Liver (tissue), 3 donors: ENCODE measurements around the gene PPIE.

Experiments
- ATF3 ChIP-seq: IDR thresholded peaks from 2 replicates; pipeline ENCODE4 v1.6.1; 2016; ENCODE audit warnings: antibody characterized with exemption
- CTCF ChIP-seq: fragments of 150-350 bp; IDR thresholded peaks from 2 replicates; pipeline ENCODE4 v1.5.1; 2017; ENCODE audit warnings: improper control_type of control experiment, low read depth, low read length; ENCODE audit not compliant: missing input control
- FOXA1 ChIP-seq: IDR thresholded peaks from 2 replicates; pipeline ENCODE4 v1.6.1; 2016; ENCODE audit warnings: antibody characterized with exemption
- GABPA ChIP-seq, 2 donors: IDR thresholded peaks in 1 of 2; conservative IDR thresholded peaks in 1 of 2; 2 replicates each; pipeline ENCODE4 v1.6.1; 2016; ENCODE audit warnings: antibody characterized with exemption in 2 of 2, mild to moderate bottlenecking in 1 of 2, moderate library complexity in 1 of 2
- HNF4A ChIP-seq, 2 donors: conservative IDR thresholded peaks; 2 replicates each; pipeline ENCODE4 v1.6.1; 2016; ENCODE audit warnings: antibody characterized with exemption in 2 of 2, mild to moderate bottlenecking in 2 of 2
- JUND ChIP-seq, 2 donors: IDR thresholded peaks; 2 replicates each; pipeline ENCODE4 v1.6.1; 2016; ENCODE audit warnings: antibody characterized with exemption in 2 of 2
- MAX ChIP-seq: IDR thresholded peaks from 2 replicates; pipeline ENCODE4 v1.6.1; 2016; ENCODE audit warnings: antibody characterized with exemption
- RAD21 ChIP-seq, 2 donors: IDR thresholded peaks; 2 replicates each; pipeline ENCODE4 v1.6.1; 2016; ENCODE audit warnings: antibody characterized with exemption in 2 of 2, mild to moderate bottlenecking in 2 of 2
- REST ChIP-seq: IDR thresholded peaks from 2 replicates; pipeline ENCODE4 v1.6.1; 2016; ENCODE audit warnings: antibody characterized with exemption, mild to moderate bottlenecking
- RXRA ChIP-seq, 2 donors: IDR thresholded peaks; 2 replicates each; pipeline ENCODE4 v1.6.1; 2017 to 2018; ENCODE audit warnings: antibody characterized with exemption in 2 of 2, mild to moderate bottlenecking in 1 of 2
- SP1 ChIP-seq: IDR thresholded peaks from 2 replicates; pipeline ENCODE4 v1.6.1; 2018; ENCODE audit warnings: antibody characterized with exemption, mild to moderate bottlenecking
- TAF1 ChIP-seq: conservative IDR thresholded peaks from 2 replicates; pipeline ENCODE4 v1.6.1; 2016; ENCODE audit warnings: antibody characterized with exemption, mild to moderate bottlenecking
- ZBTB33 ChIP-seq: IDR thresholded peaks from 2 replicates; pipeline ENCODE4 v1.6.1; 2016; ENCODE audit warnings: antibody characterized with exemption
- donor health status: healthy.
- donor health status: healthy.

- TF ChIP-seq CTCF: no peak
- TF ChIP-seq ZBTB33: no peak
- no peak for TF ChIP-seq HNF4A (conservative IDR thresholded peaks at IDR 0.05)
- no peak for TF ChIP-seq RXRA (IDR thresholded peaks at IDR 0.05)
- TF ChIP-seq JUND (IDR thresholded peaks at IDR 0.05): no peak
- TF ChIP-seq RAD21 (IDR thresholded peaks at IDR 0.05): no peak
- no peak for TF ChIP-seq ATF3
- TF ChIP-seq GABPA (IDR thresholded peaks at IDR 0.05 in 1 of 2, conservative IDR thresholded peaks at IDR 0.05 in 1 of 2): no peak
- no peak for TF ChIP-seq SP1
- no peak for TF ChIP-seq REST
- TF ChIP-seq TAF1: no peak
- TF ChIP-seq FOXA1: no peak
- no peak for TF ChIP-seq MAX
Observed at GRCh38 chr1:39805385-39805784, 66.7 kb downstream of the PPIE start.
